HEK293 (cell line): ENCODE data around the gene SCYL1.

Experiments used
- CTCF ChIA-PET: fragments of 350-600 bp; formaldehyde crosslinking; extraction: SDS; loops from one replicate; lab custom pipeline; 2021; ENCODE audit warnings: antibody characterized with exemption; lab: Yijun Ruan, JAX
- POLR2A ChIA-PET: fragments of 300-600 bp; formaldehyde crosslinking; extraction: SDS; loops from one replicate; lab custom pipeline; 2020; ENCODE audit warnings: antibody characterized with exemption, inconsistent platforms; lab: Yijun Ruan, JAX
- H3K27ac ChIP-seq: fragments of 200-500 bp; sonication (Bioruptor generic); 2 replicates; pipeline ENCODE4 v1.5.1; 2014; ENCODE audit warnings: low read depth, low read length, control low read depth, inconsistent platforms; ENCODE audit errors: extremely low read depth
- H3K36me3 ChIP-seq, 2 experiments: fragments of 200-500 bp in 1 of 2; sonication (Bioruptor generic) in 1 of 2; 1 replicate in 1 of 2; 2 replicates in 1 of 2; pipeline ENCODE4 v1.5.1; 2014 to 2017; ENCODE audit warnings: inconsistent platforms in 2 of 2, low read length in 2 of 2; ENCODE audit not compliant: control insufficient read depth in 2 of 2, insufficient read depth in 1 of 2
- H3K4me1 ChIP-seq: fragments of 200-500 bp; sonication (Bioruptor generic); 2 replicates; pipeline ENCODE4 v1.5.1; 2014; ENCODE audit warnings: mild to moderate bottlenecking, low read length, inconsistent platforms; ENCODE audit not compliant: control insufficient read depth, insufficient read depth
- H3K4me3 ChIP-seq: 2 replicates; pipeline ENCODE4 v1.5.1; 2011; ENCODE audit warnings: low read depth, mild to moderate bottlenecking, control low read depth, low read length, moderate library complexity
- H3K9me3 ChIP-seq: fragments of 200-500 bp; sonication (Bioruptor generic); 2 replicates; pipeline ENCODE4 v1.5.1; 2014; ENCODE audit warnings: low read depth, low read length, inconsistent platforms; ENCODE audit not compliant: control insufficient read depth, insufficient read depth
- KLF8 ChIP-seq: fragments of 450-650 bp; formaldehyde crosslinking; IDR thresholded peaks from 2 replicates; pipeline ENCODE4 v1.5.1; 2016; ENCODE audit warnings: missing biosample characterization, missing genetic modification characterization
- TCF7L2 ChIP-seq: IDR thresholded peaks from 2 replicates; pipeline ENCODE4 v1.6.1; 2011; ENCODE audit warnings: low read depth, mild to moderate bottlenecking, inconsistent platforms, low read length, moderate library complexity, borderline replicate concordance
- ZBTB44 ChIP-seq: fragments of 450-650 bp; IDR thresholded peaks from 2 replicates; pipeline ENCODE4 v1.5.1; 2018; ENCODE audit warnings: missing biosample characterization, mild to moderate bottlenecking, missing genetic modification characterization
- ZFP3 ChIP-seq: fragments of 450-650 bp; formaldehyde crosslinking; IDR thresholded peaks from 2 replicates; pipeline ENCODE4 v1.5.1; 2016; ENCODE audit warnings: low read depth, missing biosample characterization, missing genetic modification characterization
- ZFP41 ChIP-seq: fragments of 450-650 bp; formaldehyde crosslinking; IDR thresholded peaks from 2 replicates; pipeline ENCODE4 v1.5.1; 2016; ENCODE audit warnings: missing biosample characterization, missing genetic modification characterization, borderline replicate concordance
- ZNF202 ChIP-seq: fragments of 450-650 bp; formaldehyde crosslinking; IDR thresholded peaks from 2 replicates; pipeline ENCODE4 v1.5.1; 2016; ENCODE audit warnings: missing biosample characterization, missing genetic modification characterization, borderline replicate concordance
- ZNF23 ChIP-seq: fragments of 450-650 bp; formaldehyde crosslinking; IDR thresholded peaks from 2 replicates; pipeline ENCODE4 v1.5.1; 2016; ENCODE audit warnings: missing biosample characterization, missing genetic modification characterization, borderline replicate concordance
- ZNF37A ChIP-seq: fragments of 450-650 bp; IDR thresholded peaks from 2 replicates; pipeline ENCODE4 v1.5.1; 2018; ENCODE audit warnings: missing biosample characterization, missing genetic modification characterization
- ZNF391 ChIP-seq: fragments of 450-650 bp; formaldehyde crosslinking; IDR thresholded peaks from 2 replicates; pipeline ENCODE4 v1.5.1; 2016; ENCODE audit warnings: low read depth, missing biosample characterization, missing genetic modification characterization, borderline replicate concordance
- ZNF394 ChIP-seq: fragments of 450-650 bp; formaldehyde crosslinking; IDR thresholded peaks from 2 replicates; pipeline ENCODE4 v1.5.1; 2016; ENCODE audit warnings: missing biosample characterization, missing genetic modification characterization, mild to moderate bottlenecking, moderate library complexity, borderline replicate concordance
- ZNF398 ChIP-seq: fragments of 450-650 bp; formaldehyde crosslinking; IDR thresholded peaks from 2 replicates; pipeline ENCODE4 v1.5.1; 2017; ENCODE audit warnings: missing biosample characterization, missing genetic modification characterization
- ZNF449 ChIP-seq: fragments of 450-650 bp; formaldehyde crosslinking; IDR thresholded peaks from 2 replicates; pipeline ENCODE4 v1.5.1; 2017; ENCODE audit warnings: missing biosample characterization, mild to moderate bottlenecking, missing genetic modification characterization, moderate library complexity
- ZNF514 ChIP-seq: fragments of 450-650 bp; formaldehyde crosslinking; IDR thresholded peaks from 2 replicates; pipeline ENCODE4 v1.5.1; 2016; ENCODE audit warnings: missing biosample characterization, missing genetic modification characterization
- ZNF549 ChIP-seq: fragments of 450-650 bp; IDR thresholded peaks from 2 replicates; pipeline ENCODE4 v1.5.1; 2018; ENCODE audit warnings: missing biosample characterization, missing genetic modification characterization, mild to moderate bottlenecking, inconsistent platforms, moderate library complexity
- ZNF560 ChIP-seq: fragments of 450-650 bp; formaldehyde crosslinking; IDR thresholded peaks from 2 replicates; pipeline ENCODE4 v1.5.1; 2017; ENCODE audit warnings: missing biosample characterization, missing genetic modification characterization, borderline replicate concordance
- ZNF571 ChIP-seq: fragments of 450-650 bp; formaldehyde crosslinking; IDR thresholded peaks from 2 replicates; pipeline ENCODE4 v1.5.0; 2017; ENCODE audit warnings: missing biosample characterization, missing genetic modification characterization
- ZNF610 ChIP-seq: fragments of 450-650 bp; formaldehyde crosslinking; IDR thresholded peaks from 2 replicates; pipeline ENCODE4 v1.5.1; 2016; ENCODE audit warnings: missing biosample characterization, missing genetic modification characterization, borderline replicate concordance
- ZNF791 ChIP-seq: fragments of 450-650 bp; formaldehyde crosslinking; IDR thresholded peaks from 2 replicates; pipeline ENCODE4 v1.5.1; 2016; ENCODE audit warnings: missing biosample characterization, missing genetic modification characterization
- TF ChIP-seq, protein P1 (sequence below): fragments of 450-650 bp; formaldehyde crosslinking; IDR thresholded peaks from 2 replicates; pipeline ENCODE4 v1.5.1; 2016; ENCODE audit warnings: missing biosample characterization, missing genetic modification characterization
- TF ChIP-seq, protein P2 (sequence below): fragments of 450-650 bp; formaldehyde crosslinking; IDR thresholded peaks from 2 replicates; pipeline ENCODE4 v1.5.1; 2016; ENCODE audit warnings: missing biosample characterization, missing genetic modification characterization
- TF ChIP-seq, protein P3 (sequence below): fragments of 450-650 bp; formaldehyde crosslinking; IDR thresholded peaks from 2 replicates; pipeline ENCODE4 v1.5.1; 2016; ENCODE audit warnings: missing biosample characterization, missing genetic modification characterization, low read depth
- TF ChIP-seq, protein P4 (sequence below): fragments of 450-650 bp; formaldehyde crosslinking; IDR thresholded peaks from 2 replicates; pipeline ENCODE4 v1.5.1; 2017; ENCODE audit warnings: missing biosample characterization, missing genetic modification characterization

SCYL1 gene

GRCh38 chr11:65505466-65506289 lies 19.2 kb upstream of the SCYL1 start (continued):
- TF ChIP-seq, protein P1, sequence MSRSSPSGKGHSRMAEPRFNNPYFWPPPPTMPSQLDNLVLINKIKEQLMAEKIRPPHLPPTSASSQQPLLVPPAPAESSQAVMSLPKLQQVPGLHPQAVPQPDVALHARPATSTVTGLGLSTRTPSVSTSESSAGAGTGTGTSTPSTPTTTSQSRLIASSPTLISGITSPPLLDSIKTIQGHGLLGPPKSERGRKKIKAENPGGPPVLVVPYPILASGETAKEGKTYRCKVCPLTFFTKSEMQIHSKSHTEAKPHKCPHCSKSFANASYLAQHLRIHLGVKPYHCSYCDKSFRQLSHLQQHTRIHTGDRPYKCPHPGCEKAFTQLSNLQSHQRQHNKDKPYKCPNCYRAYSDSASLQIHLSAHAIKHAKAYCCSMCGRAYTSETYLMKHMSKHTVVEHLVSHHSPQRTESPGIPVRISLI (tag by site-specific recombination): no peak
- TF ChIP-seq KLF8 (tag by site-specific recombination) (0 out of 2 replicates have a peak, but pooled peaks have one; percentile 6), ZNF391 (tag by site-specific recombination) (no peak), ZNF514 (tag by site-specific recombination) (no peak), ZNF202 (no peak), ZNF571 (no peak), ZNF37A (tag by site-specific recombination) (no peak), ZNF394 (tag by site-specific recombination) (no peak), ZFP3 (no peak), ZNF549 (tag by site-specific recombination) (no peak), ZBTB44 (no peak)
- TF ChIP-seq, protein P2, sequence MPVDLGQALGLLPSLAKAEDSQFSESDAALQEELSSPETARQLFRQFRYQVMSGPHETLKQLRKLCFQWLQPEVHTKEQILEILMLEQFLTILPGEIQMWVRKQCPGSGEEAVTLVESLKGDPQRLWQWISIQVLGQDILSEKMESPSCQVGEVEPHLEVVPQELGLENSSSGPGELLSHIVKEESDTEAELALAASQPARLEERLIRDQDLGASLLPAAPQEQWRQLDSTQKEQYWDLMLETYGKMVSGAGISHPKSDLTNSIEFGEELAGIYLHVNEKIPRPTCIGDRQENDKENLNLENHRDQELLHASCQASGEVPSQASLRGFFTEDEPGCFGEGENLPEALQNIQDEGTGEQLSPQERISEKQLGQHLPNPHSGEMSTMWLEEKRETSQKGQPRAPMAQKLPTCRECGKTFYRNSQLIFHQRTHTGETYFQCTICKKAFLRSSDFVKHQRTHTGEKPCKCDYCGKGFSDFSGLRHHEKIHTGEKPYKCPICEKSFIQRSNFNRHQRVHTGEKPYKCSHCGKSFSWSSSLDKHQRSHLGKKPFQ (tag by site-specific recombination): no peak

- CTCF ChIA-PET: interaction anchor here (0.6 to 7.3 kb wide), 9 partner anchors 9 to 151 kb away, joined by 3 to 69 read pairs (median 4); no protein-coding TSS in a partner anchor
- peak overlapping the region; percentile 98 for H3K4me3 ChIP-seq
- H3K4me1 ChIP-seq: no peaks in the 10 kb centered on the region
- H3K9me3 ChIP-seq: no peaks in the 10 kb centered on the region
- POLR2A ChIA-PET: interaction anchor here (1.0 to 28.2 kb wide), 15 partner anchors 8 to 245 kb away, joined by 3 to 1129 read pairs (median 9); partner anchors contain the start of genes DPF2, MALAT1, NEAT1 and PCNX3
- H3K27ac ChIP-seq: no peak overlapping the region; the same call in 1 of the 2 replicates
- peaks cover 0 to 55% of the 10 kb centered on the region in 2 experiments; a peak in 2 of 3 replicates for H3K36me3 ChIP-seq
- TF ChIP-seq ZNF449 (tag by site-specific recombination) (peak; percentile 27; the same call in 1 of the 2 replicates), ZNF610 (tag by site-specific recombination) (no peak), ZNF560 (tag by site-specific recombination) (no peak), ZNF791 (tag by site-specific recombination) (no peak), ZFP41 (tag by site-specific recombination) (no peak), TCF7L2 (no peak), ZNF398 (no peak), ZNF23 (no peak)
- TF ChIP-seq, protein P3, sequence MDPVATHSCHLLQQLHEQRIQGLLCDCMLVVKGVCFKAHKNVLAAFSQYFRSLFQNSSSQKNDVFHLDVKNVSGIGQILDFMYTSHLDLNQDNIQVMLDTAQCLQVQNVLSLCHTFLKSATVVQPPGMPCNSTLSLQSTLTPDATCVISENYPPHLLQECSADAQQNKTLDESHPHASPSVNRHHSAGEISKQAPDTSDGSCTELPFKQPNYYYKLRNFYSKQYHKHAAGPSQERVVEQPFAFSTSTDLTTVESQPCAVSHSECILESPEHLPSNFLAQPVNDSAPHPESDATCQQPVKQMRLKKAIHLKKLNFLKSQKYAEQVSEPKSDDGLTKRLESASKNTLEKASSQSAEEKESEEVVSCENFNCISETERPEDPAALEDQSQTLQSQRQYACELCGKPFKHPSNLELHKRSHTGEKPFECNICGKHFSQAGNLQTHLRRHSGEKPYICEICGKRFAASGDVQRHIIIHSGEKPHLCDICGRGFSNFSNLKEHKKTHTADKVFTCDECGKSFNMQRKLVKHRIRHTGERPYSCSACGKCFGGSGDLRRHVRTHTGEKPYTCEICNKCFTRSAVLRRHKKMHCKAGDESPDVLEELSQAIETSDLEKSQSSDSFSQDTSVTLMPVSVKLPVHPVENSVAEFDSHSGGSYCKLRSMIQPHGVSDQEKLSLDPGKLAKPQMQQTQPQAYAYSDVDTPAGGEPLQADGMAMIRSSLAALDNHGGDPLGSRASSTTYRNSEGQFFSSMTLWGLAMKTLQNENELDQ (tag by site-specific recombination): no peak
- TF ChIP-seq, protein P4, sequence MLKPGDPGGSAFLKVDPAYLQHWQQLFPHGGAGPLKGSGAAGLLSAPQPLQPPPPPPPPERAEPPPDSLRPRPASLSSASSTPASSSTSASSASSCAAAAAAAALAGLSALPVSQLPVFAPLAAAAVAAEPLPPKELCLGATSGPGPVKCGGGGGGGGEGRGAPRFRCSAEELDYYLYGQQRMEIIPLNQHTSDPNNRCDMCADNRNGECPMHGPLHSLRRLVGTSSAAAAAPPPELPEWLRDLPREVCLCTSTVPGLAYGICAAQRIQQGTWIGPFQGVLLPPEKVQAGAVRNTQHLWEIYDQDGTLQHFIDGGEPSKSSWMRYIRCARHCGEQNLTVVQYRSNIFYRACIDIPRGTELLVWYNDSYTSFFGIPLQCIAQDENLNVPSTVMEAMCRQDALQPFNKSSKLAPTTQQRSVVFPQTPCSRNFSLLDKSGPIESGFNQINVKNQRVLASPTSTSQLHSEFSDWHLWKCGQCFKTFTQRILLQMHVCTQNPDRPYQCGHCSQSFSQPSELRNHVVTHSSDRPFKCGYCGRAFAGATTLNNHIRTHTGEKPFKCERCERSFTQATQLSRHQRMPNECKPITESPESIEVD (tag by site-specific recombination): 0 out of 2 replicates have a peak, but pooled peaks have one; percentile 13
Observed at GRCh38 chr11:65506290-65506771, 18.6 kb upstream of the SCYL1 start.
